Epithelial cell of esophagus (primary cell): ENCODE measurements around the gene KRTAP10-3.

Experiments
- DNase-seq: peaks from one replicate; pipeline ENCODE4 v3.0.0; 2010; ENCODE audit warnings: low read depth
- H3K4me3 ChIP-seq: 2 replicates; pipeline ENCODE4 v1.5.1; 2011; ENCODE audit warnings: mild to moderate bottlenecking, low read length, control low read depth
- TF ChIP-seq, protein P1 (sequence below): IDR thresholded peaks from 2 replicates; pipeline ENCODE4 v1.5.1; 2011; ENCODE audit warnings: low read depth, mild to moderate bottlenecking, low read length, control low read depth, inconsistent platforms; ENCODE audit not compliant: insufficient read depth; ENCODE audit errors: missing control alignments

KRTAP10-3 gene

DNA sequence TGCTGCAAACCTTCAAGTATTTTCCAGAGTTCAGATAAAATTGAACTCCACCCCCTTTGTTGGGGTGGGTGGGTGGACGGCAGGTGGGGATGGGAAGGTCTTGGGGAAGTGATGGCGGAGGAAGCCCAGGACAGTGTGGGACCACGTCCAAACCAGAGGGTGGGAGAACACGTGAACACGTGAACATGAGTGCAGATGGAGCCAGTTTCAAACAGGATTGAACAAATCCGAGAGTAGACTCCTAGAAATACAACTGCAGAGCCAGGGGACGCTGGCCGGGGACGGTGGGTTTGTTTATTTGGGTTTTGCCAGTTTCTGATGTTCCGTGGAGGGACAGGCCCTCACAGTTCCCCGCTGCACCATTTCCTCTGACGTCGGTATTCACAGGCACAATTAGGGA lies 10.2 kb downstream of the KRTAP10-3 start:
- no peak overlapping the region for H3K4me3 ChIP-seq
- no peak for DNase-seq
- TF ChIP-seq, protein P1, sequence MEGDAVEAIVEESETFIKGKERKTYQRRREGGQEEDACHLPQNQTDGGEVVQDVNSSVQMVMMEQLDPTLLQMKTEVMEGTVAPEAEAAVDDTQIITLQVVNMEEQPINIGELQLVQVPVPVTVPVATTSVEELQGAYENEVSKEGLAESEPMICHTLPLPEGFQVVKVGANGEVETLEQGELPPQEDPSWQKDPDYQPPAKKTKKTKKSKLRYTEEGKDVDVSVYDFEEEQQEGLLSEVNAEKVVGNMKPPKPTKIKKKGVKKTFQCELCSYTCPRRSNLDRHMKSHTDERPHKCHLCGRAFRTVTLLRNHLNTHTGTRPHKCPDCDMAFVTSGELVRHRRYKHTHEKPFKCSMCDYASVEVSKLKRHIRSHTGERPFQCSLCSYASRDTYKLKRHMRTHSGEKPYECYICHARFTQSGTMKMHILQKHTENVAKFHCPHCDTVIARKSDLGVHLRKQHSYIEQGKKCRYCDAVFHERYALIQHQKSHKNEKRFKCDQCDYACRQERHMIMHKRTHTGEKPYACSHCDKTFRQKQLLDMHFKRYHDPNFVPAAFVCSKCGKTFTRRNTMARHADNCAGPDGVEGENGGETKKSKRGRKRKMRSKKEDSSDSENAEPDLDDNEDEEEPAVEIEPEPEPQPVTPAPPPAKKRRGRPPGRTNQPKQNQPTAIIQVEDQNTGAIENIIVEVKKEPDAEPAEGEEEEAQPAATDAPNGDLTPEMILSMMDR, result no peak

DNA sequence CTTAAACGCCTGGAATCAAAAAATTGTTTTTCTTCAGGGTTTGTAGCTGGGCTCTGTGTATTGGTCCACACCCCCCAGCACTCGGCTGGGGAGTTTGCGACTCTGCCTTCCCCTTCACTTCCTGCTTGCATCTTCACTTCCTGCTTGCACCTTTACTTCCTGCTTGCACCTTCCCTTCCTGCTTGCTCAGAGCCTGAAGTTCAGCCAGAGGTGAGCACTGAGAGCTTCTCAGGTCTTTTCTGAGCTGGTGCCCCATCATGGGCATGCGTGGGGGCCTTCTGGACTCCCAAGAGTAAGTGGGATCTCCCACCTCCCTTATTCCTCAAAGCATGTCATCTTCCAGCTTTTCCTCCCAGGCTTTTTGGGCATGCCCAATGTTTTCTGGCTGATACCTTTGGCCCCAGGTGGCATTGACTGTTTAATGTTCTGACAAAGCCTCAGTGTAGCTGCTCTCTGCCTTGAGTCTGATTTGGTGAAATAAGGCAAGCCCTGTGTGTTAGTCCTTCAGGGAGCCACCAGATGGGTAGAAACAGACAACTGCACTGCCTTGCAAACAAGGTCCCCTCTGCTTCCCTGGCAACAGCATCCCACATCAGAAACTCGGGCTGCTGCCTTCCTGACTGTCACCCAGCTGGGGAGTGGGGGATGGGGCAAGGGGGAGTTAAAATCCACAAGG lies 10.8 kb downstream of the KRTAP10-3 start:
- H3K4me3 ChIP-seq, result no peak overlapping the region
- DNase-seq, result no peak
- TF ChIP-seq, protein P1, result no peak

DNA sequence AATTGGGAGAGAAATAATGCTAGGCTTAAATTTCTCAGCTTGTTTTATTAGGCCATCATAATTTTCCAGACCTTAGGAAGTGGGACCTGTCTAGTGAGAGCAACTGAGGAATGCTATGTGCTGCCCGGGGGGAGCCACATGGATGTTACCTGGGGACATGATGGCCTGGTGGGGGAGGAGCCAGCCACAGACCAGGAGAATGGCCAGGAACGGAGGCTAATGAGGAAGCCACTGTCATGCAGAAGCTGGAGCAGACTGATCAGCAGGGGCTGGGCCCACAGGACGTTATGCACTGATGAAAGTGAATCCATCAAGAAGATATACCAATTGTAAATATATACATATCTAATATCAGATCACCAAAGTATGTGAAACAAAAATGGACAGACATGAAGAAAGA lies 14.0 kb downstream of the KRTAP10-3 start:
- DNase-seq, result no peak
- TF ChIP-seq, protein P1, result no peak
- H3K4me3 ChIP-seq, result no peak overlapping the region

DNA sequence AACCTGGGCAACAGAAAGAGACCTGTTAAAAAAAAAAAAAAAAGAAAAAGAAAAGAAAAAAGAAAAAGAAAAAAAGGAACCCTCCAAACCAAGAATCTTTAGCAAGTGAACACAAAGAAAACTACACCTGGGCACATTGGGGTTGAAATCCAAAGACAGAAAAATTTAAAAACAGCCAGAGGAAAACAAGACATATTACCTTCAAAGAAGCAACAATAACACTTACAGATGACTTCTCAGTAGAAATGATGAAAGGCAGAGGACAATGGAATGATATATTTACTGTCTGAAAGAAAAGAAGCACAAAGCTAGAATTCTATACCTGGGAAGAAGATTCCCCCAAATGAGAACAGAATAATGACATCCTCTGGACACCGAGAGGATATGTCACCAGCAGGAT lies 15.9 kb downstream of the KRTAP10-3 start:
- no peak overlapping the region for H3K4me3 ChIP-seq
- DNase-seq, result no peak
- TF ChIP-seq, protein P1, result no peak

DNA sequence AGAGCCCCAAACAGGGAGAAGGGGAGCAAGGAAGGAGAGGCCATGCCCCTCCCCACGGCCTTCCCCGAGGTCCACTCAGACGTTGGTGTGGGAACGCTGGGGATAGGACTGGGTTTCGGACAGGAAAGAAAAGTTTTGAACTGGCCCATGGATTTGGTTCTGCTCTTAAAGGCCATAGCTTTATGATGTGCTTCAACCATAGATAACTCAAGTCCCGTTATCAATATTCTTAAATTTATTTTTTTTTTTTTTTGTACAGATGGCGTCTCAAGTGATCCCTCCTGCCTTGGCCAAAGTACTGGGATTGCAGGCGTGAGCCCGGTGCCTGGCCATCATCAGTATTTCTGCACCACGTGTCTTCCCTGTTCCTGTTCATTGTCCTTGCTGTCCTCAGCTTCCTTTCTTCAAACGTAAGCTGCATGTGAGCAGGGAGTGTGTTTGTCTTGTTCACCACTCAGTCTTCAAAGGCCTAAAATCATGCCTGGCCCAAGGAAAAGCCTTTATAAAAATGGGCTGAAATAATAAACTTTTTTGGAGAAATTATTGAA lies 17.8 kb downstream of the KRTAP10-3 start:
- TF ChIP-seq, protein P1, result no peak
- no peak for DNase-seq
- H3K4me3 ChIP-seq, result no peak overlapping the region

DNA sequence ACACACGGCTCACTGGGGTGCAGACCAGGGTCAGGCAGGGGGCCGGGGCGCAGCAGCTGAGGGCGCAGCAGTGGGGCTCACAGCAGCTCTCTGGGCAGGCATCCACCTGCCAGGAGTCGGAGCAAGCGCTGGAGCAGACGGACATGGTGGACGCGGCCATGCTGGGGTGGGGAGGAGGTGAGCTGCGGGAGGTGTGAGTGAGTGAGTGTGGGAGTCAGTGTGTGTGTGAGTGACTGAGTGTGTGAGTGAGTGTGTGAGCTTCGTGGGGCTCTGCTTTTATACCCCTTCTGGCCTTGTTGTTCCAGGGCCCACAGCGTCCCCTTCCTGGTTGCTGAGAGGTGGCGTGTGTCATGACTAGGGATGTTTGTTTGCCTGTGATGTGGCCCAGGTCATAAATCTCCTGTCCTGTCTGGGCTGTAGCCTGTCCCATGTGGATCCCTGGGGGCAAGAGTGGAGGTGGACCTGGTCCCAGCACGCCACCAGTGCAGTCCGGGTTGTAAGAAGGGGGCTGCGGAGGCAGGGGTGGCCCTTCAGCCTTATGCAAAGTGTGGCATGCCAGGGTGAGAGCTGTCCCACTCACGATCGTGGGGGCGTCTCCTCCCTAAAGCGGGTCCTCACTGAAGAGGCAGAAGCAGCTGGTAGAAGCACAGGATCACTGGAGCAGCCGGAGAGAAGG lies 18.5 kb downstream of the KRTAP10-3 start, which contains the start of gene KRTAP10-1:
TSS of gene KRTAP10-1 (minus strand) at position 205 of the 676 bp plus-strand sequence. CDS start at position 160, 45 bp downstream.
- H3K4me3 ChIP-seq, result no peak within 1 kb of the TSS
- no peak for DNase-seq
- TF ChIP-seq, protein P1, result no peak
